Ascending aorta (tissue), 2 donors: Measurements from ENCODE around the gene BTBD6. TPM values are rescaled to one million over a fixed set of nuclear protein-coding genes. Genes with fewer than 3 reads are reported as not detected.
A peak's percentile ranks its signal among the peaks of the same experiment; 100 is the strongest.

Experiments
- DNase-seq, 2 donors: peaks; one replicate each; pipeline ENCODE4 v3.0.0-alpha.2; 2019; ENCODE audit warnings: low spot score in 2 of 2
- H3K27ac ChIP-seq, 2 donors: fragments of 200-600 bp; sonication (generic); one replicate each; pipeline ENCODE4 v1.5.1; 2016 to 2017; ENCODE audit warnings: mild to moderate bottlenecking in 1 of 2
- H3K27me3 ChIP-seq: fragments of 200-600 bp; sonication (generic); one replicate; pipeline ENCODE4 v1.5.1; 2017
- H3K36me3 ChIP-seq, 2 donors: fragments of 200-600 bp; sonication (generic); one replicate each; pipeline ENCODE4 v1.5.1; 2016
- H3K4me1 ChIP-seq, 2 donors: fragments of 200-600 bp; sonication (generic); one replicate each; pipeline ENCODE4 v1.5.1; 2016 to 2017; ENCODE audit warnings: mild to moderate bottlenecking in 1 of 2
- H3K4me3 ChIP-seq, 2 donors: fragments of 200-600 bp; sonication (generic); one replicate each; pipeline ENCODE4 v1.5.1; 2016 to 2017; ENCODE audit warnings: mild to moderate bottlenecking in 1 of 2
- H3K9me3 ChIP-seq, 2 donors: fragments of 200-600 bp; sonication (generic); one replicate each; pipeline ENCODE4 v1.5.1; 2016
- intact Hi-C: fragments of 100-400 bp; cut with DNase I; formaldehyde crosslinking; loops from one replicate; pipeline ENCODE4 v1.15.1; 2023
- total RNA-seq: library from RNA; depleted of rRNA; stranded (reverse); fragments of >200 nt; gene quantifications from one replicate; pipeline ENCODE4 v1.1.0, GENCODE V29; 2016
- TF ChIP-seq, protein P1 (sequence below), 3 experiments: fragments of 200-600 bp in 2 of 3; fragments of 450-650 bp in 1 of 3; sonication (generic) in 2 of 3; IDR thresholded peaks; one replicate each; pipeline ENCODE4 v1.5.1; 2016 to 2019; ENCODE audit warnings: antibody characterized with exemption in 3 of 3, mild to moderate bottlenecking in 1 of 3, moderate library complexity in 1 of 3

Gene BTBD6
- total RNA-seq, 1 donor from 2014 or later = 80.1 TPM

GRCh38 chr14:105241641-105242040 is 6.7 kb upstream of the BTBD6 start:
- TF ChIP-seq, protein P1, sequence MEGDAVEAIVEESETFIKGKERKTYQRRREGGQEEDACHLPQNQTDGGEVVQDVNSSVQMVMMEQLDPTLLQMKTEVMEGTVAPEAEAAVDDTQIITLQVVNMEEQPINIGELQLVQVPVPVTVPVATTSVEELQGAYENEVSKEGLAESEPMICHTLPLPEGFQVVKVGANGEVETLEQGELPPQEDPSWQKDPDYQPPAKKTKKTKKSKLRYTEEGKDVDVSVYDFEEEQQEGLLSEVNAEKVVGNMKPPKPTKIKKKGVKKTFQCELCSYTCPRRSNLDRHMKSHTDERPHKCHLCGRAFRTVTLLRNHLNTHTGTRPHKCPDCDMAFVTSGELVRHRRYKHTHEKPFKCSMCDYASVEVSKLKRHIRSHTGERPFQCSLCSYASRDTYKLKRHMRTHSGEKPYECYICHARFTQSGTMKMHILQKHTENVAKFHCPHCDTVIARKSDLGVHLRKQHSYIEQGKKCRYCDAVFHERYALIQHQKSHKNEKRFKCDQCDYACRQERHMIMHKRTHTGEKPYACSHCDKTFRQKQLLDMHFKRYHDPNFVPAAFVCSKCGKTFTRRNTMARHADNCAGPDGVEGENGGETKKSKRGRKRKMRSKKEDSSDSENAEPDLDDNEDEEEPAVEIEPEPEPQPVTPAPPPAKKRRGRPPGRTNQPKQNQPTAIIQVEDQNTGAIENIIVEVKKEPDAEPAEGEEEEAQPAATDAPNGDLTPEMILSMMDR (IDR thresholded peaks at IDR 0.05) = no peak
- H3K9me3 ChIP-seq = no peaks in the 10 kb centered on the region
- intact Hi-C loops = loop anchor here (10.0 kb wide), 5 partner anchors 73 to 567 kb away; partner anchors contain the start of genes AHNAK2, CRIP2, MTA1 and PACS2
- no peaks in the 10 kb centered on the region for H3K27me3 ChIP-seq
- no peak overlapping the region for H3K4me3 ChIP-seq
- H3K36me3 ChIP-seq = peaks cover 5 to 16% of the 10 kb centered on the region in 2 donors
- no peak overlapping the region for H3K27ac ChIP-seq
- no peak for DNase-seq
- no peaks in the 10 kb centered on the region for H3K4me1 ChIP-seq

- Histone ChIP-seq H3K4me1 (peaks cover 4 to 10% of the 10 kb centered on the region in 2 donors), H3K27ac (no peak overlapping the region), H3K9me3 (no peaks in the 10 kb centered on the region), H3K4me3 (no peak overlapping the region), H3K36me3 (peaks cover 5 to 16% of the 10 kb centered on the region in 2 donors), H3K27me3 (no peaks in the 10 kb centered on the region)
- no peak for DNase-seq
- TF ChIP-seq, protein P1 (IDR thresholded peaks at IDR 0.05) = no peak
- intact Hi-C loops = loop anchor here (10.0 kb wide), 5 partner anchors 70 to 570 kb away; partner anchors contain the start of genes AHNAK2, CRIP2, MTA1 and PACS2
These were observed 4.0 kb upstream of the BTBD6 start for GRCh38 chr14:105244334-105244733.

DNA sequence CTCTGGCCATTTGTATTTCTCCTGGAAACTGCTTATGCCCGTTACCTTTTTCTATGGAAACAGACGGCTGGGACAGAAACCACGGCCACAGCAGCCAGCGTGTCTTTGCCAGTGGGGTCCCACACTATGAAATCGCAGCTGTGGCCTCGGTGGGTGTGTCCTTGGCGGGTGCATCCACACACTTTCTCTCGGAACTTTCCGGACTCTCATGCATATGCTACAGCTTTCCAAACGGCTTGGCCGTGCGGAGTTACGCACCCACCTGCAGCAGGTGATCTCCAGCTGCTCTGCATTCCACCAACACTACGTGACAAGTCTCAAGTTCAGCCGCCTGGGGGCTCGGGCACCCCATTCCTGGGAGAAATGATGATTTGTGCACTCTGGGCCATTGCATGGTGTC is 1.3 kb upstream of the BTBD6 start:
- Histone ChIP-seq H3K4me3 (no peak overlapping the region), H3K27me3 (no peaks in the 10 kb centered on the region), H3K9me3 (no peaks in the 10 kb centered on the region), H3K27ac (no peak overlapping the region), H3K36me3 (peaks cover 12 to 25% of the 10 kb centered on the region in 2 donors), H3K4me1 (peaks cover 4 to 17% of the 10 kb centered on the region in 2 donors)
- no peak for DNase-seq
- TF ChIP-seq, protein P1 (IDR thresholded peaks at IDR 0.05) = no peak
- intact Hi-C loops = loop anchor here (10.0 kb wide), 5 partner anchors 68 to 572 kb away; partner anchors contain the start of genes AHNAK2, CRIP2, MTA1 and PACS2

GRCh38 chr14:105247715-105248367 is 492 bp upstream of the BTBD6 start:
- no peak for DNase-seq
- no peaks in the 10 kb centered on the region for H3K27me3 ChIP-seq
- peak overlapping the region; percentile 72 for H3K4me3 ChIP-seq
- intact Hi-C loops = loop anchor here (10.0 kb wide), 5 partner anchors 67 to 573 kb away; partner anchors contain the start of genes AHNAK2, CRIP2, MTA1 and PACS2
- H3K4me1 ChIP-seq = peaks cover 4 to 17% of the 10 kb centered on the region in 2 donors
- H3K36me3 ChIP-seq = peaks cover 12 to 32% of the 10 kb centered on the region in 2 donors
- peak overlapping the region; percentile 78 to 88 for H3K27ac ChIP-seq
- no peaks in the 10 kb centered on the region for H3K9me3 ChIP-seq
- TF ChIP-seq, protein P1 (IDR thresholded peaks at IDR 0.05) = no peak

- peaks cover 12 to 35% of the 10 kb centered on the region in 2 donors for H3K36me3 ChIP-seq
- peaks cover 4 to 17% of the 10 kb centered on the region in 2 donors for H3K4me1 ChIP-seq
- intact Hi-C loops = loop anchor here (10.0 kb wide), 6 partner anchors 65 to 575 kb away; partner anchors contain the start of genes AHNAK2, CRIP2, MTA1 and PACS2
- peak overlapping the region; percentile 84 to 88 for H3K27ac ChIP-seq
- TF ChIP-seq, protein P1 (IDR thresholded peaks at IDR 0.05) = no peak
- H3K27me3 ChIP-seq = no peaks in the 10 kb centered on the region
- H3K9me3 ChIP-seq = no peaks in the 10 kb centered on the region
- DNase-seq = no peak
- peak overlapping the region; percentile 72 for H3K4me3 ChIP-seq
These were observed 1.1 kb downstream of the BTBD6 start for GRCh38 chr14:105249182-105250007.
